Activated T-helper 2 cell treated with anti-CD3 and anti-CD28 coated beads, Interferon-gamma antibody, Interleukin-2, Interleukin-4, amounts not matched to agents 10 μg/mL and 5 μg/mL and 100 μg/mL, durations not matched to agents 14 hours and 24 hours and 36 hours (primary cell): ENCODE measurements around the gene DNAJA1. TPM values are rescaled to one million over a fixed set of nuclear protein-coding genes. Genes with fewer than 3 reads are reported as not detected.
"Not testable (repeated sequence)": the region's sequence is repeated elsewhere in the genome, so short reads cannot be mapped to it uniquely, and the experiment has no call there.

ENCODE experiments used
- DNase-seq: peaks from one replicate; pipeline ENCODE4 v3.0.0; 2021; ENCODE audit warnings: low spot score
- H3K27ac Mint-ChIP-seq: one replicate; pipeline ENCODE4 v1.8.0; 2021; ENCODE audit warnings: mixed read lengths
- H3K27me3 Mint-ChIP-seq: one replicate; pipeline ENCODE4 v1.8.0; 2021; ENCODE audit warnings: low read depth, mixed read lengths
- H3K36me3 Mint-ChIP-seq: one replicate; pipeline ENCODE4 v1.8.0; 2021; ENCODE audit warnings: low read depth, mixed read lengths
- H3K4me1 Mint-ChIP-seq: one replicate; pipeline ENCODE4 v1.8.0; 2021; ENCODE audit warnings: low read depth, mixed read lengths
- H3K4me3 Mint-ChIP-seq: one replicate; pipeline ENCODE4 v1.8.0; 2021; ENCODE audit warnings: low read depth, mild to moderate bottlenecking, moderate library complexity, mixed read lengths
- H3K9me3 Mint-ChIP-seq: one replicate; pipeline ENCODE4 v1.8.0; 2021; ENCODE audit warnings: mixed read lengths
- intact Hi-C: fragments of 100-400 bp; cut with micrococcal nuclease; formaldehyde crosslinking; loops from one replicate; pipeline ENCODE4 v1.15.1; 2023
- total RNA-seq: library from RNA; stranded (reverse); gene quantifications from 2 replicates; pipeline ENCODE4 v1.2.3, GENCODE V29; 2022

Gene DNAJA1
- total RNA-seq, 1 donor from 2014 or later, result 259 TPM

DNA sequence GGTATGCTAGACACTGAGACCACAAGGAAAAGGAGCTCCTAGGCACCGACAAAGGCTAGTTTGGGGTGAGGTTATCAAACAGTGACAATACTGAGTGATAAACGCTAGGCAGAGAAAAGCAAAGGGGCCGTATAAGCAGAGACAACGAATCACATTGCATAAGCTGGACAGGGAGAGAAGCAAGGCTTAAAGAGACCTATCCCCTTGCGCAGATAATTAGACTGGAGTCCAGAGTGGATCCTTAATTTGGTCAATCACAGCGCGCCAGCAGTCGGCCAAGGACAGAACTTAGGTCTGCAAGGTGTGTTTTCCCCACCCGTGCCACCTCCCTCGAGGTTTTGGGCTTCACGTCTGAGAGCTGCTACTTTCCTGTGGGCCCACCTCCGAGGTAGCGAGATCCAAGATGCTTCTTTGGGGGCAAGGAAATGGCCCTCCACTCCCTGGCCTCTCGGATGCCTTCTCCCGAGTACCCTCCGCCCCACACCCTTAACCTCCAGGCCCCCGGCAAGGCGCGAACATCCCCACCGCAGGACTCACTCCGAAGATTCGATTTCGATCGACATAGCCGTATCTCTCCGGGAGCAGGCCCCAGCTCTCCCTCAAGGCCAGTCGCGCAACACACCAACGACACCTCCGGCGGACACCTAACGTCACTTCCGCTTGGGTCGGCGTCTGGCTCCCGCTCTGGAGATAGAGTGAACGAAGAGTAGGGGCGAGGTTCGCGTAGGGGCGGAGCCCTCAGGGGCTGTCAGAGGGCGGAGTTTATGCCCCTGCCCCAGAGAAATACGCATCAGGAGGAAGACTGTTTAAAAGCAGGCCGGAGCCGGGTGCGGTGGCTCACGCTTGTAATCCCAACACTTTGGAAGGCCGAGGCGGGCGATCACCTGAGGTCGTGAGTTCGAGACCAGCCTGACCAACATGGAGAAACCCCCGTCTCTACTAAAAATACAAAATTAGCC is 51.3 kb downstream of the DNAJA1 start, which contains the start of gene SMU1:
SMU1 (minus strand) TSS at position 629 of the 959 bp plus-strand sequence; CDS start at position 563, 66 bp downstream.
- Mint-ChIP-seq H3K27me3 (no peaks in the 10 kb centered on the region), H3K27ac (peak within 1 kb of the TSS; percentile 99), H3K9me3 (no peaks in the 10 kb centered on the region), H3K4me1 (peaks cover 28% of the 10 kb centered on the region), H3K36me3 (peaks cover 31% of the 10 kb centered on the region), H3K4me3 (peak within 1 kb of the TSS; percentile 99)
- peak; percentile 96 for DNase-seq
- intact Hi-C loops, result loop anchor here (1.0 kb wide), 6 partner anchors 51 to 214 kb away; partner anchors contain the start of genes APTX, B4GALT1, BAG1 and DNAJA1

GRCh38 chr9:33080534-33080933 is 55.5 kb downstream of the DNAJA1 start:
- Mint-ChIP-seq H3K9me3 (no peaks in the 10 kb centered on the region), H3K4me3 (no peak overlapping the region), H3K4me1 (peaks cover 36% of the 10 kb centered on the region), H3K27me3 (no peaks in the 10 kb centered on the region), H3K36me3 (peaks cover 5% of the 10 kb centered on the region), H3K27ac (no peak overlapping the region)
- no peak for DNase-seq
- intact Hi-C loops, result loop anchor here (2.0 kb wide), 1 partner anchor 36 kb away; no protein-coding TSS in a partner anchor

DNA sequence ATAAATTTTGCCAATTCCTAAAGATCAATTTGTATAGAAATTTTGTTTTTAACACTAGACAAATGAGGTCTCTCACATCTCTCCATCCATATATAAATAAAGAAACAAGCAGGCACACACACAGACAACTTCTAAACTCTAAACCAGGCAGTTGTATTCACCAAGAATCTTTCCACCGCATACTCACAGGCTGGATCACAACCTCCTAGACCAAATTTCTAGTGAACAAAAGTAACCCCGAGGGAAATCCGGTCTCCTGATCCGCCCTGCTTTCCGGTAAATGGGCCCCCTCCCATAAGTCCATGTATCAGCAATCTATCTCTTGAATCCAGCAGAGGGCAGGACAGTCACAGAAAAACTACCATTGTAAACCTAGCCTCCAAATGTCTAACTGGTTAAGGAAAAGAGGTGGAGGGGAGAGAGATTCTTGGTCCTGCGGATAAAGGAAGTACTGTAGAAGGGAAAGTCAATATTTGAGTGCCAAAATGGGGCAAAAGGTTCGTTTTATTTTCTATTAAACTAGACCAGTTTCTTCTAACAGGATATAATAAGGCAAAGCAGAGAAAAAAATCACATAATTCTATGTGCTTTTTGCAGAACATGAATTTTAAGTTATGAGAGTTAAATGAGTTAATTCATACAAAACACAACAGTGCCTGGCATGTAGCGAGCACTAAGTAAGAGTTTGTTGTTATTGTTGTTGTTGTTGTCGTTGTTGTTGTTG is 56.2 kb downstream of the DNAJA1 start:
- DNase-seq, result peak; percentile 69
- intact Hi-C loops, result loop anchor here (1.0 to 2.0 kb wide), 5 partner anchors 36 to 183 kb away; partner anchors contain the start of genes B4GALT1 and BAG1
- Mint-ChIP-seq H3K27ac (no peak overlapping the region), H3K36me3 (peaks cover 4% of the 10 kb centered on the region), H3K4me1 (peaks cover 35% of the 10 kb centered on the region), H3K4me3 (no peak overlapping the region), H3K9me3 (no peaks in the 10 kb centered on the region), H3K27me3 (no peaks in the 10 kb centered on the region)

DNA sequence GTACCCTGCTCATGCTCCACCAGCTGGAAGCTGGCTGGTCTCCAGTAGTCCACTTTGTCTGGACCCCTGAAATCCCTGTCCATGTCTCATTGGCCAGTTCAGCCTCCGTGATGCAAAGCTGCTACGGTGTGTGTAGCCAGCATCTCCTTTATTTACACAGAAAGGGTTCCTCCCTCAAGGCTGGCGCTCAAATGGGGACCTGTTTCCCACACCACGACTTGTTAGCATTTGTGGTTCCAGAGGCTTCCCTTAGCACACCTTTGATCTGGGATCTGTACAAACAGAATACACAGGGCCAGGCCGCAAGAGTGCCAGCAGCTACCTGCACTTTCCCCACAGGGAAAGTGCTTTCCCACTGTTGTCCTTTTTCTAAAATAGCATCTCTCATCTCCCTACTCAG is 57.1 kb downstream of the DNAJA1 start:
- H3K9me3 Mint-ChIP-seq, result no peaks in the 10 kb centered on the region
- DNase-seq, result no peak
- H3K4me1 Mint-ChIP-seq, result peaks cover 33% of the 10 kb centered on the region
- no peaks in the 10 kb centered on the region for H3K36me3 Mint-ChIP-seq
- intact Hi-C loops, result loop anchor here (1.0 kb wide), 1 partner anchor 78 kb away; no protein-coding TSS in a partner anchor
- H3K27ac Mint-ChIP-seq, result peak overlapping the region; percentile 91
- peak overlapping the region; percentile 50 for H3K4me3 Mint-ChIP-seq
- H3K27me3 Mint-ChIP-seq, result no peaks in the 10 kb centered on the region

DNA sequence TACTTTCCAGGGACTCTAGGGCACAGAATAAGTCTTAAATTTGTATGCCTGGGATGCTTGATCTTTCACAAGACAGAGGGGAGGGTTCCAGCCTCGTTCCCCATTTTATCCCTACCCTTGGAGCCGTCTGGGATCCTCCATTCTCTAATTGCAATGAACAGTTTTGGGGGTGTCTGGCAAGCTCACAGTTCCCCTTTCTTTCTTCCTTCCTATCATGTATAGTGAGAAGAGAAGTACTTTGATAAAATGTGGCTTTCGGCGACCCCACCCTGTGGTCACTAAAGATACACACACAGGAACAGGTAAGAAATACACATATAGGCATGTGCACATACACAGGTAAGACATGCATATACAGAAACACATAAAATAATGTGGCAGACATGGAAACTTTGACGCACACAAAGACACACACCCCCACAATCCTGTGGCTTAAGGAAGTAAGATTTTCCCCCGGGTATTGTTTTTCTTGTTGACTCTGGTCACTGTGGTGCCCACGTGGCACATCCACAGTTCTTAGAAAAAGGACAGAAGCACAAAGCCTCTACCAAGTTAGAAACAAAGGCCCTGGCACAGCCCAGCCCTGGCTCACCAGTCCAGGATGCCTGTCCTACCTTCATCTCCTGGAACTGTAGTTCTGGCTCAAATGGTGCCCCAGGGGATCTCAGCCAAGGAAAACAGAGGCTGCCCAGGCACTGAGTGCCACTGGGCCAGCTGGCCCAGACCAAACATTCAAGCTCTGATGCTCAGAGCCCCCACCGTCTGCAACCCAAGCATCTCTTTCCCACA is 57.7 kb downstream of the DNAJA1 start:
- no peaks in the 10 kb centered on the region for H3K27me3 Mint-ChIP-seq
- H3K27ac Mint-ChIP-seq, result peak overlapping the region; percentile 91
- intact Hi-C loops, result loop anchor here (1.0 kb wide), 1 partner anchor 78 kb away; no protein-coding TSS in a partner anchor
- H3K4me3 Mint-ChIP-seq, result peak overlapping the region; percentile 50
- no peak for DNase-seq
- no peaks in the 10 kb centered on the region for H3K36me3 Mint-ChIP-seq
- no peaks in the 10 kb centered on the region for H3K9me3 Mint-ChIP-seq
- peaks cover 31% of the 10 kb centered on the region for H3K4me1 Mint-ChIP-seq

GRCh38 chr9:33085672-33086071 is 60.6 kb downstream of the DNAJA1 start:
- intact Hi-C loops, H3K9me3 Mint-ChIP-seq, H3K36me3 Mint-ChIP-seq, H3K4me3 Mint-ChIP-seq, H3K27ac Mint-ChIP-seq, DNase-seq, H3K27me3 Mint-ChIP-seq: not testable (repeated sequence)
- peaks cover 23% of the 10 kb centered on the region for H3K4me1 Mint-ChIP-seq

Other genes starting within 250 kb of the DNAJA1 start
- not detected in 2 replicates for gene TMEM215, start 241.7 kb upstream of the DNAJA1 start, total RNA-seq
- gene APTX, start 23.6 kb upstream of the DNAJA1 start, total RNA-seq, result 46.7 and 47.4 TPM in 2 replicates
- gene SMU1, start 51.4 kb downstream of the DNAJA1 start, total RNA-seq, result 27.6 and 28.3 TPM in 2 replicates
- gene B4GALT1, start 142.1 kb downstream of the DNAJA1 start, total RNA-seq, result 60.6 and 64.0 TPM in 2 replicates
- not detected in 2 replicates for gene SPINK4, start 214.9 kb downstream of the DNAJA1 start, total RNA-seq
- 62.0 and 68.9 TPM in 2 replicates for gene BAG1, start 239.4 kb downstream of the DNAJA1 start, total RNA-seq
- 54.5 and 57.6 TPM in 2 replicates for gene CHMP5, start 239.8 kb downstream of the DNAJA1 start, total RNA-seq